Liver (tissue), 9 donors: ENCODE measurements around the gene ANKS1A. TPM values are rescaled to one million over a fixed set of nuclear protein-coding genes. Genes with fewer than 3 reads are reported as not detected.

Source experiments
- DNase-seq: peaks from one replicate; pipeline ENCODE4 v3.0.0-alpha.2; 2017; ENCODE audit warnings: low spot score
- H3K27ac ChIP-seq, 2 donors: one replicate each; pipeline ENCODE4 v1.7.0; 2013; ENCODE audit warnings: inconsistent platforms in 2 of 2, low read length in 2 of 2, control low read depth in 1 of 2, low read depth in 1 of 2, mild to moderate bottlenecking in 1 of 2
- H3K27me3 ChIP-seq, 4 donors: one replicate each; pipeline versions ENCODE4 v1.6.1 to v1.7.0; 2013; ENCODE audit warnings: low read length in 3 of 4, inconsistent platforms in 1 of 4, mild to moderate bottlenecking in 1 of 4, moderate library complexity in 1 of 4; ENCODE audit not compliant: control insufficient read depth in 4 of 4, insufficient read depth in 4 of 4
- H3K36me3 ChIP-seq, 4 donors: one replicate each; pipeline versions ENCODE4 v1.6.1 to v1.7.0; 2013; ENCODE audit warnings: low read length in 3 of 4, mild to moderate bottlenecking in 3 of 4, low read depth in 1 of 4, moderate library complexity in 1 of 4; ENCODE audit not compliant: control insufficient read depth in 4 of 4, insufficient read depth in 3 of 4
- H3K4me1 ChIP-seq, 4 donors: one replicate each; pipeline versions ENCODE4 v1.6.1 to v1.7.0; 2013; ENCODE audit warnings: low read length in 3 of 4, mild to moderate bottlenecking in 3 of 4, moderate library complexity in 1 of 4; ENCODE audit not compliant: control insufficient read depth in 4 of 4, insufficient read depth in 4 of 4
- H3K4me3 ChIP-seq, 3 donors: one replicate each; pipeline versions ENCODE4 v1.6.1 to v1.7.0; 2013; ENCODE audit warnings: low read length in 3 of 3, control low read depth in 1 of 3, low read depth in 1 of 3, mild to moderate bottlenecking in 1 of 3
- H3K9ac ChIP-seq, 2 donors: one replicate each; pipeline ENCODE4 v1.7.0; 2013; ENCODE audit warnings: low read length in 2 of 2, mild to moderate bottlenecking in 2 of 2, moderate library complexity in 2 of 2, control low read depth in 1 of 2, low read depth in 1 of 2
- H3K9me3 ChIP-seq, 4 donors: one replicate each; pipeline versions ENCODE4 v1.6.1 to v1.7.0; 2013; ENCODE audit warnings: low read length in 3 of 4; ENCODE audit not compliant: control insufficient read depth in 4 of 4
- EGR1 ChIP-seq, 2 donors: IDR thresholded peaks; 2 replicates each; pipeline ENCODE4 v1.6.1; 2016 to 2018; ENCODE audit warnings: antibody characterized with exemption in 2 of 2, low read depth in 2 of 2
- FOXA1 ChIP-seq: IDR thresholded peaks from 2 replicates; pipeline ENCODE4 v1.6.1; 2016; ENCODE audit warnings: antibody characterized with exemption
- FOXA2 ChIP-seq: IDR thresholded peaks from 2 replicates; pipeline ENCODE4 v1.6.1; 2016; ENCODE audit warnings: antibody characterized with exemption
- GABPA ChIP-seq, 2 donors: IDR thresholded peaks in 1 of 2; conservative IDR thresholded peaks in 1 of 2; 2 replicates each; pipeline ENCODE4 v1.6.1; 2016; ENCODE audit warnings: antibody characterized with exemption in 2 of 2, mild to moderate bottlenecking in 1 of 2, moderate library complexity in 1 of 2
- JUND ChIP-seq, 2 donors: IDR thresholded peaks; 2 replicates each; pipeline ENCODE4 v1.6.1; 2016; ENCODE audit warnings: antibody characterized with exemption in 2 of 2
- MAX ChIP-seq: IDR thresholded peaks from 2 replicates; pipeline ENCODE4 v1.6.1; 2016; ENCODE audit warnings: antibody characterized with exemption
- NR2F2 ChIP-seq: IDR thresholded peaks from 2 replicates; pipeline ENCODE4 v1.6.1; 2016; ENCODE audit warnings: antibody characterized with exemption
- RXRA ChIP-seq, 2 donors: IDR thresholded peaks; 2 replicates each; pipeline ENCODE4 v1.6.1; 2017 to 2018; ENCODE audit warnings: antibody characterized with exemption in 2 of 2, mild to moderate bottlenecking in 1 of 2
- TAF1 ChIP-seq: conservative IDR thresholded peaks from 2 replicates; pipeline ENCODE4 v1.6.1; 2016; ENCODE audit warnings: antibody characterized with exemption, mild to moderate bottlenecking
- YY1 ChIP-seq: IDR thresholded peaks from 2 replicates; pipeline ENCODE4 v1.6.1; 2016; ENCODE audit warnings: antibody characterized with exemption, mild to moderate bottlenecking
- WGBS: extraction: QIAGEN DNeasy Blood & Tissue Kit; methylation state at CpG from one replicate; pipeline ENCODE4 v1.1.7; 2013; 5-methylcytosine and 5-hydroxymethylcytosine counted together
- polyA plus RNA-seq, 2 donors: library from polyadenylated mRNA; stranded (reverse) in 1 of 2; unstranded in 1 of 2; fragments of 200-250 nt in 1 of 2; fragments of >200 nt in 1 of 2; fragmentation: Nextera tagmentation in 1 of 2; extraction: Ambion mirVana in 1 of 2; gene quantifications; one replicate each; pipeline versions ENCODE4 v1.2.1 to v1.2.3, GENCODE V29; 2013 to 2015
- total RNA-seq, 2 donors: library from RNA; depleted of rRNA; stranded (reverse); fragments of >200 nt; gene quantifications; one replicate each; pipeline ENCODE4 v1.2.3, GENCODE V29; 2014
- TF ChIP-seq, protein P1 (sequence below): fragments of 150-350 bp; IDR thresholded peaks from 2 replicates; pipeline ENCODE4 v1.5.1; 2017; ENCODE audit warnings: improper control_type of control experiment, low read depth, low read length; ENCODE audit not compliant: missing input control
- TF ChIP-seq, protein P2 (sequence below): IDR thresholded peaks from 2 replicates; pipeline ENCODE4 v1.6.1; 2016; ENCODE audit warnings: antibody characterized with exemption
- TF ChIP-seq, protein P3 (sequence below): IDR thresholded peaks from 2 replicates; pipeline ENCODE4 v1.6.1; 2016; ENCODE audit warnings: antibody characterized with exemption
- donor health status: healthy.
- donor health status: healthy.
- donor health status: healthy.
- donor health status: healthy.
- donor health status: healthy.

The ANKS1A gene
- total and polyA plus RNA-seq, 4 donors, result 4.3 to 18.7 (median 6.7) TPM

GRCh38 chr6:35064290-35064689, 175.2 kb downstream of the ANKS1A start:
- no peak overlapping the region for H3K9ac ChIP-seq
- H3K27ac ChIP-seq, result no peak overlapping the region
- 82% methylated on average over 8 of the region's 8 CpGs for WGBS
- TF ChIP-seq EGR1 (IDR thresholded peaks at IDR 0.05; ENCODE audit: low read depth in 2 of 2) (no peak), FOXA2 (no peak)
- H3K4me3 ChIP-seq, result no peak overlapping the region
- H3K9me3 ChIP-seq, result no peaks in the 10 kb centered on the region
- no peak for DNase-seq
- no peaks in the 10 kb centered on the region for H3K4me1 ChIP-seq
- no peaks in the 10 kb centered on the region for H3K27me3 ChIP-seq
- H3K36me3 ChIP-seq, result peaks cover 6 to 62% (median 21%) of the 10 kb centered on the region in 4 donors

DNA sequence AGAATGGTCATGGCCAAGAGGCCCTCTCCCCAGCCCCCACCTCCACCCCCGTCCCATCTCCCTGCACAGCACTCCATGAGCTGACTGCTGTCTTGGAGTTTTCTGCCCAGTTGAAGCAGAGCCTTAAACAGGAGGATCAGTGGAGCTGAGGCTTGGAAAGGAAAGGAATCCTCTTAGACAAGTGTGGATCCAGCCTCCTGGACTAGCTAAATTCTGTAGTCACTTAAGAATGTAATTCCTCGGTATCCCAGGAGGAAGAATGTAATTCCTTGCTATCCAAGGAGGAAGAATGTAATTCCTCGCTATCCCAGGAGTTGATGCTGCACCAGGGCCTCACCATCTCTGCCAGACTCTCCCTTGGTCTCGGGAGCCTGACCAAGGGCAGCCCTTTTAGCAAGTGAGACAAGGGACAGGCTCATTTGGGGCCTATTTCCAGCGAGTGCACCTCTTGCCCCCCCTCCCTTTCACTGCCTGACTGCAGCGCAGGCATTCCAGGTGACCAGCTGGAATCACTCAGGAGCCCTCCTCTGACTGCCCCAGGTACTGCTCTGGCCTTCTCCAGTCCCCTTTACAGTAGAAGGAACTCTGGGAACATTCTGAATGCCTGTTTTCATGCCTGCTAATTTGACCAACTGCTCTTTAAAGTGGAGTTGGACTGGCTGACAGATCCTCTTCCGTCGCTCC, 175.8 kb downstream of the ANKS1A start:
- no peak for DNase-seq

GRCh38 chr6:35065441-35065800, 176.4 kb downstream of the ANKS1A start:
- Histone ChIP-seq H3K4me3 (no peak overlapping the region), H3K27ac (no peak overlapping the region), H3K36me3 (peaks cover 3 to 53% (median 15%) of the 10 kb centered on the region in 4 donors), H3K27me3 (no peaks in the 10 kb centered on the region), H3K4me1 (no peaks in the 10 kb centered on the region), H3K9ac (no peak overlapping the region), H3K9me3 (no peaks in the 10 kb centered on the region)
- no peak for DNase-seq
- TF ChIP-seq GABPA (IDR thresholded peaks at IDR 0.05 in 1 of 2, conservative IDR thresholded peaks at IDR 0.05 in 1 of 2) (no peak), FOXA1 (no peak), EGR1 (IDR thresholded peaks at IDR 0.05; ENCODE audit: low read depth in 2 of 2) (no peak), MAX (no peak), JUND (IDR thresholded peaks at IDR 0.05) (no peak), YY1 (no peak)
- TF ChIP-seq, protein P1, sequence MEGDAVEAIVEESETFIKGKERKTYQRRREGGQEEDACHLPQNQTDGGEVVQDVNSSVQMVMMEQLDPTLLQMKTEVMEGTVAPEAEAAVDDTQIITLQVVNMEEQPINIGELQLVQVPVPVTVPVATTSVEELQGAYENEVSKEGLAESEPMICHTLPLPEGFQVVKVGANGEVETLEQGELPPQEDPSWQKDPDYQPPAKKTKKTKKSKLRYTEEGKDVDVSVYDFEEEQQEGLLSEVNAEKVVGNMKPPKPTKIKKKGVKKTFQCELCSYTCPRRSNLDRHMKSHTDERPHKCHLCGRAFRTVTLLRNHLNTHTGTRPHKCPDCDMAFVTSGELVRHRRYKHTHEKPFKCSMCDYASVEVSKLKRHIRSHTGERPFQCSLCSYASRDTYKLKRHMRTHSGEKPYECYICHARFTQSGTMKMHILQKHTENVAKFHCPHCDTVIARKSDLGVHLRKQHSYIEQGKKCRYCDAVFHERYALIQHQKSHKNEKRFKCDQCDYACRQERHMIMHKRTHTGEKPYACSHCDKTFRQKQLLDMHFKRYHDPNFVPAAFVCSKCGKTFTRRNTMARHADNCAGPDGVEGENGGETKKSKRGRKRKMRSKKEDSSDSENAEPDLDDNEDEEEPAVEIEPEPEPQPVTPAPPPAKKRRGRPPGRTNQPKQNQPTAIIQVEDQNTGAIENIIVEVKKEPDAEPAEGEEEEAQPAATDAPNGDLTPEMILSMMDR, result no peak
- 97% methylated on average over 9 of the region's 9 CpGs for WGBS

More for the DNA sequence above, 175.8 kb downstream of the ANKS1A start:
- no peaks in the 10 kb centered on the region for H3K27me3 ChIP-seq
- H3K4me3 ChIP-seq, result no peak overlapping the region
- H3K9ac ChIP-seq, result no peak overlapping the region
- H3K9me3 ChIP-seq, result no peaks in the 10 kb centered on the region
- H3K27ac ChIP-seq, result no peak overlapping the region
- H3K4me1 ChIP-seq, result no peaks in the 10 kb centered on the region
- no peak for TF ChIP-seq EGR1 (IDR thresholded peaks at IDR 0.05; ENCODE audit: low read depth in 2 of 2)
- TF ChIP-seq, protein P2, sequence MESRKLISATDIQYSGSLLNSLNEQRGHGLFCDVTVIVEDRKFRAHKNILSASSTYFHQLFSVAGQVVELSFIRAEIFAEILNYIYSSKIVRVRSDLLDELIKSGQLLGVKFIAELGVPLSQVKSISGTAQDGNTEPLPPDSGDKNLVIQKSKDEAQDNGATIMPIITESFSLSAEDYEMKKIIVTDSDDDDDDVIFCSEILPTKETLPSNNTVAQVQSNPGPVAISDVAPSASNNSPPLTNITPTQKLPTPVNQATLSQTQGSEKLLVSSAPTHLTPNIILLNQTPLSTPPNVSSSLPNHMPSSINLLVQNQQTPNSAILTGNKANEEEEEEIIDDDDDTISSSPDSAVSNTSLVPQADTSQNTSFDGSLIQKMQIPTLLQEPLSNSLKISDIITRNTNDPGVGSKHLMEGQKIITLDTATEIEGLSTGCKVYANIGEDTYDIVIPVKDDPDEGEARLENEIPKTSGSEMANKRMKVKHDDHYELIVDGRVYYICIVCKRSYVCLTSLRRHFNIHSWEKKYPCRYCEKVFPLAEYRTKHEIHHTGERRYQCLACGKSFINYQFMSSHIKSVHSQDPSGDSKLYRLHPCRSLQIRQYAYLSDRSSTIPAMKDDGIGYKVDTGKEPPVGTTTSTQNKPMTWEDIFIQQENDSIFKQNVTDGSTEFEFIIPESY, result no peak
- TF ChIP-seq NR2F2, result no peak
- no peak for TF ChIP-seq RXRA (IDR thresholded peaks at IDR 0.05)
- TF ChIP-seq, protein P3, sequence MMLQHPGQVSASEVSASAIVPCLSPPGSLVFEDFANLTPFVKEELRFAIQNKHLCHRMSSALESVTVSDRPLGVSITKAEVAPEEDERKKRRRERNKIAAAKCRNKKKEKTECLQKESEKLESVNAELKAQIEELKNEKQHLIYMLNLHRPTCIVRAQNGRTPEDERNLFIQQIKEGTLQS, result no peak
- TF ChIP-seq YY1, result no peak
- no peak for TF ChIP-seq TAF1
- no peak for TF ChIP-seq MAX
- no peak for TF ChIP-seq FOXA1
- TF ChIP-seq, protein P1, result no peak
- TF ChIP-seq FOXA2, result no peak
- 80% methylated on average over 8 of the region's 8 CpGs for WGBS
- peaks cover 6 to 57% (median 18%) of the 10 kb centered on the region in 4 donors for H3K36me3 ChIP-seq
